GM06990 (cell line): Measurements from ENCODE around the gene CD200R1.

Experiments
- DNase-seq: peaks from one replicate; pipeline ENCODE4 v3.0.0-alpha.2; 2011; ENCODE audit not compliant: insufficient read length; ENCODE audit errors: extremely low read depth
- H3K27me3 ChIP-seq: replicated peaks from 2 replicates; pipeline ENCODE4 v1.6.0; 2011; ENCODE audit warnings: low read length; ENCODE audit not compliant: control insufficient read depth, insufficient read depth
- H3K36me3 ChIP-seq: 2 replicates; pipeline ENCODE4 v1.5.1; 2011; ENCODE audit warnings: low read length; ENCODE audit not compliant: control insufficient read depth, insufficient read depth
- H3K4me3 ChIP-seq: replicated peaks from 2 replicates; pipeline ENCODE4 v1.5.1; 2011; ENCODE audit warnings: low read depth, mild to moderate bottlenecking, control low read depth, low read length
- CTCF ChIP-seq: IDR thresholded peaks from 2 replicates; pipeline ENCODE4 v1.5.1; 2011; ENCODE audit warnings: low read length, control low read depth, mild to moderate bottlenecking, inconsistent platforms; ENCODE audit not compliant: insufficient read depth, poor library complexity, severe bottlenecking

Gene CD200R1

GRCh38 chr3:113008117-113008516 lies 33.2 kb upstream of the CD200R1 start:
- Histone ChIP-seq H3K36me3 (peaks cover 10% of the 10 kb centered on the region), H3K27me3 (no peaks in the 10 kb centered on the region), H3K4me3 (no peak overlapping the region)
- DNase-seq, result no peak
- TF ChIP-seq CTCF, result no peak

- peaks cover 10% of the 10 kb centered on the region for H3K36me3 ChIP-seq
- no peak overlapping the region for H3K4me3 ChIP-seq
- DNase-seq, result no peak
Measured at GRCh38 chr3:113006359-113007056, 31.6 kb upstream of the CD200R1 start.

GRCh38 chr3:113005611-113006010 lies 30.7 kb upstream of the CD200R1 start:
- Histone ChIP-seq H3K27me3 (no peaks in the 10 kb centered on the region), H3K4me3 (no peak overlapping the region), H3K36me3 (peaks cover 10% of the 10 kb centered on the region)
- TF ChIP-seq CTCF, result no peak
- no peak for DNase-seq

More at GRCh38 chr3:113006359-113007056, 31.6 kb upstream of the CD200R1 start:
- H3K27me3 ChIP-seq, result no peaks in the 10 kb centered on the region
- TF ChIP-seq CTCF, result no peak

- no peak for DNase-seq
- TF ChIP-seq CTCF, result no peak
- Histone ChIP-seq H3K27me3 (no peaks in the 10 kb centered on the region), H3K36me3 (peaks cover 5% of the 10 kb centered on the region), H3K4me3 (no peak overlapping the region)
Measured at GRCh38 chr3:113002679-113003078, 27.8 kb upstream of the CD200R1 start.

GRCh38 chr3:113002037-113002436 lies 27.1 kb upstream of the CD200R1 start:
- Histone ChIP-seq H3K27me3 (no peaks in the 10 kb centered on the region), H3K36me3 (peaks cover 4% of the 10 kb centered on the region), H3K4me3 (no peak overlapping the region)
- no peak for DNase-seq
- TF ChIP-seq CTCF, result no peak

GRCh38 chr3:113000691-113001090 lies 25.8 kb upstream of the CD200R1 start:
- Histone ChIP-seq H3K4me3 (no peak overlapping the region), H3K27me3 (no peaks in the 10 kb centered on the region), H3K36me3 (peaks cover 1% of the 10 kb centered on the region)
- no peak for TF ChIP-seq CTCF
- no peak for DNase-seq
